ENCODE measurements around the gene KICS2. TPM values are rescaled to one million over a fixed set of nuclear protein-coding genes. Genes with fewer than 3 reads are reported as not detected.

The KICS2 gene
- total and polyA plus RNA-seq, 2 of the 13 experiments (the other 11 are each of a cell fraction or from before 2014, with no cell fraction given), result 3.5 to 6.6 TPM

GRCh38 chr12:64193931-64194330 lies 28.2 kb downstream of the KICS2 start:
- CTCF ChIA-PET (ENCODE audit: low intra/inter-chr PET ratio, low total read pairs), result no interaction called here
- WGBS (ENCODE audit: low lambda C conversion rate), result 100% methylated on average over 3 of the region's 6 CpGs
- Histone ChIP-seq H2AFZ (ENCODE audit: low read length) (no peak overlapping the region), H3K4me2 (ENCODE audit: low read depth, low read length) (no peak overlapping the region), H3K4me3 (replicated peaks in 1 of 3; ENCODE audit: insufficient read depth in 1 of 3, low read depth in 2 of 3, low read length in 3 of 3) (no peak overlapping the region), H3K9ac (ENCODE audit: insufficient read depth, low read depth, low read length) (no peak overlapping the region), H3K27ac (ENCODE audit: extremely low read length, insufficient read depth, low read length) (no peak overlapping the region), H3K9me3 (ENCODE audit: low read length) (no peaks in the 10 kb centered on the region), H3K36me3 (replicated peaks in 1 of 2; ENCODE audit: control insufficient read depth in 1 of 2, insufficient read depth in 2 of 2, low read length in 2 of 2) (peaks cover 3 to 17% of the 10 kb centered on the region in 2 experiments; a peak in 4 of 5 replicates), H3K27me3 (ENCODE audit: control insufficient read depth in 1 of 2, insufficient read depth in 2 of 2, low read length in 2 of 2) (no peaks in the 10 kb centered on the region), H4K20me1 (ENCODE audit: insufficient read depth, low read length) (no peaks in the 10 kb centered on the region), H3K79me2 (ENCODE audit: insufficient read depth, low read length) (no peaks in the 10 kb centered on the region), H3K4me1 (ENCODE audit: insufficient read depth, low read length) (no peaks in the 10 kb centered on the region)
- ATAC-seq (no peak), FAIRE-seq (no peak), DNase-seq (ENCODE audit: low spot score) (no peak)
- POLR2A ChIA-PET, result no interaction called here
- in situ Hi-C loops (cut with HindIII; ENCODE audit: extremely low pct_ligation_motif_present, low pct_unique_long_range_greater_than_20kb), result no loop called here
- TF ChIP-seq ZNF572 (CRISPR knock-in tag; IDR thresholded peaks at IDR 0.05), result no peak
- TF ChIP-seq ZNF230 (CRISPR knock-in tag; IDR thresholded peaks at IDR 0.05), result no peak
- TF ChIP-seq ARHGAP35 (CRISPR knock-in tag; IDR thresholded peaks at IDR 0.05; ENCODE audit: borderline replicate concordance), result no peak
- no TSS peak for BruUV-seq (replicated peaks)
- intact Hi-C loops (cut with micrococcal nuclease; ENCODE audit: unreplicated experiment), result no loop called here

GRCh38 chr12:64192644-64193444 lies 29.3 kb downstream of the KICS2 start:
- DNase-seq (ENCODE audit: low spot score), result no peak
- Histone ChIP-seq H3K9ac (ENCODE audit: insufficient read depth, low read depth, low read length) (no peak overlapping the region), H4K20me1 (ENCODE audit: insufficient read depth, low read length) (no peaks in the 10 kb centered on the region), H3K4me2 (ENCODE audit: low read depth, low read length) (no peak overlapping the region), H3K4me3 (replicated peaks in 1 of 3; ENCODE audit: insufficient read depth in 1 of 3, low read depth in 2 of 3, low read length in 3 of 3) (no peak overlapping the region), H3K27ac (ENCODE audit: extremely low read length, insufficient read depth, low read length) (no peak overlapping the region), H3K4me1 (ENCODE audit: insufficient read depth, low read length) (no peaks in the 10 kb centered on the region), H3K27me3 (ENCODE audit: control insufficient read depth in 1 of 2, insufficient read depth in 2 of 2, low read length in 2 of 2) (no peaks in the 10 kb centered on the region), H3K79me2 (ENCODE audit: insufficient read depth, low read length) (no peaks in the 10 kb centered on the region), H3K36me3 (replicated peaks in 1 of 2; ENCODE audit: control insufficient read depth in 1 of 2, insufficient read depth in 2 of 2, low read length in 2 of 2) (peaks cover 3 to 17% of the 10 kb centered on the region in 2 experiments; a peak in 4 of 5 replicates), H3K9me3 (ENCODE audit: low read length) (no peaks in the 10 kb centered on the region), H2AFZ (ENCODE audit: low read length) (no peak overlapping the region)
- WGBS (ENCODE audit: low lambda C conversion rate), result 88% methylated on average over 7 of the region's 7 CpGs
- ChIA-PET POLR2A (no interaction called here), CTCF (ENCODE audit: low intra/inter-chr PET ratio, low total read pairs) (no interaction called here)
- intact Hi-C loops (cut with micrococcal nuclease; ENCODE audit: unreplicated experiment) (no loop called here), in situ Hi-C loops (cut with HindIII; ENCODE audit: extremely low pct_ligation_motif_present, low pct_unique_long_range_greater_than_20kb) (no loop called here)
- no peak for ATAC-seq
- no peak for FAIRE-seq
- no peak for TF ChIP-seq NPAS2 (CRISPR knock-in tag; IDR thresholded peaks at IDR 0.05; ENCODE audit: borderline replicate concordance)
- TF ChIP-seq ZSCAN29 (CRISPR knock-in tag; conservative IDR thresholded peaks at IDR 0.05), result no peak
- TF ChIP-seq IRF2 (CRISPR knock-in tag; IDR thresholded peaks at IDR 0.05), result no peak
- TF ChIP-seq USF2 (IDR thresholded peaks at IDR 0.05; ENCODE audit: low read depth, low read length), result no peak
- no peak for TF ChIP-seq USF2 (CRISPR knock-in tag; IDR thresholded peaks at IDR 0.05; ENCODE audit: borderline replicate concordance)
- TF ChIP-seq ZNF232 (CRISPR knock-in tag; IDR thresholded peaks at IDR 0.05; ENCODE audit: borderline replicate concordance), result no peak
- TF ChIP-seq SAP130 (CRISPR knock-in tag; IDR thresholded peaks at IDR 0.05; ENCODE audit: low read depth), result no peak
- TF ChIP-seq ZFYVE20 (CRISPR knock-in tag; IDR thresholded peaks at IDR 0.05; ENCODE audit: borderline replicate concordance, low read depth), result no peak
- TF ChIP-seq HOXD1 (CRISPR knock-in tag; IDR thresholded peaks at IDR 0.05), result no peak
- no peak for TF ChIP-seq ZNF496 (CRISPR knock-in tag; IDR thresholded peaks at IDR 0.05; ENCODE audit: insufficient replicate concordance)
- no TSS peak for BruUV-seq (replicated peaks)
